HepG2 (cell line): Measurements from ENCODE around the gene FMNL2. TPM values are rescaled to one million over a fixed set of nuclear protein-coding genes. Genes with fewer than 3 reads are reported as not detected.

ENCODE experiments used
- ARNTL ChIP-seq: sonication (generic); formaldehyde crosslinking; IDR thresholded peaks from 2 replicates; pipeline ENCODE4 v1.4.0; 2020; ENCODE audit warnings: mild to moderate bottlenecking, missing genetic modification reagents
- ATM ChIP-seq: fragments of 450-650 bp; IDR thresholded peaks from 2 replicates; pipeline ENCODE4 v1.7.1; 2017; ENCODE audit warnings: mild to moderate bottlenecking, borderline replicate concordance
- FOXO4 ChIP-seq: sonication (generic); formaldehyde crosslinking; conservative IDR thresholded peaks from 2 replicates; pipeline ENCODE4 v1.8.1; 2023; ENCODE audit warnings: missing genetic modification reagents
- GPN1 ChIP-seq: sonication (generic); formaldehyde crosslinking; IDR thresholded peaks from 2 replicates; pipeline ENCODE4 v1.5.1; 2020; ENCODE audit warnings: missing genetic modification reagents, borderline replicate concordance
- LBX2 ChIP-seq: sonication (generic); formaldehyde crosslinking; IDR thresholded peaks from 2 replicates; pipeline ENCODE4 v1.5.0; 2020; ENCODE audit warnings: missing genetic modification reagents, mild to moderate bottlenecking, borderline replicate concordance
- MLLT10 ChIP-seq: sonication (generic); formaldehyde crosslinking; IDR thresholded peaks from 2 replicates; pipeline ENCODE4 v1.4.0; 2020; ENCODE audit warnings: missing genetic modification reagents
- NBN ChIP-seq: fragments of 450-650 bp; conservative IDR thresholded peaks from 2 replicates; pipeline ENCODE4 v1.6.1; 2017
- NR3C1 ChIP-seq: sonication (generic); formaldehyde crosslinking; IDR thresholded peaks from 2 replicates; pipeline ENCODE4 v1.4.0; 2020; ENCODE audit warnings: missing genetic modification reagents
- PAF1 ChIP-seq: IDR thresholded peaks from 2 replicates; pipeline ENCODE4 v1.6.1; 2016; ENCODE audit warnings: missing genetic modification reagents, missing compliant biosample characterization
- SMAD3 ChIP-seq: sonication (generic); formaldehyde crosslinking; IDR thresholded peaks from 2 replicates; pipeline ENCODE4 v1.4.0; 2020; ENCODE audit warnings: missing genetic modification reagents
- STAG1 ChIP-seq: sonication (generic); formaldehyde crosslinking; IDR thresholded peaks from 2 replicates; pipeline ENCODE4 v1.4.0; 2020; ENCODE audit warnings: missing genetic modification reagents
- ZBTB20 ChIP-seq: sonication (generic); formaldehyde crosslinking; IDR thresholded peaks from 2 replicates; pipeline ENCODE4 v1.8.1; 2023; ENCODE audit warnings: missing genetic modification reagents, low read depth, mild to moderate bottlenecking, borderline replicate concordance
- ZBTB3 ChIP-seq: sonication (generic); formaldehyde crosslinking; IDR thresholded peaks from 2 replicates; pipeline ENCODE4 v1.4.0; 2020; ENCODE audit warnings: low read depth, mild to moderate bottlenecking, moderate library complexity, missing genetic modification reagents, borderline replicate concordance
- ZBTB33 ChIP-seq: sonication (generic); formaldehyde crosslinking; IDR thresholded peaks from 2 replicates; pipeline ENCODE4 v1.4.0; 2020; ENCODE audit warnings: missing genetic modification reagents
- ZNF101 ChIP-seq: sonication (generic); formaldehyde crosslinking; IDR thresholded peaks from 2 replicates; pipeline ENCODE4 v1.4.0; 2020; ENCODE audit warnings: mild to moderate bottlenecking, low read depth, missing genetic modification reagents, borderline replicate concordance
- ZNF17 ChIP-seq: sonication (generic); formaldehyde crosslinking; IDR thresholded peaks from 2 replicates; pipeline ENCODE4 v1.5.0; 2020; ENCODE audit warnings: mild to moderate bottlenecking, missing genetic modification reagents
- ZNF33B ChIP-seq: sonication (generic); formaldehyde crosslinking; IDR thresholded peaks from 2 replicates; pipeline ENCODE4 v1.5.1; 2020; ENCODE audit warnings: mild to moderate bottlenecking, missing genetic modification reagents
- ZNF501 ChIP-seq: sonication (generic); formaldehyde crosslinking; IDR thresholded peaks from 2 replicates; pipeline ENCODE4 v1.5.1; 2020; ENCODE audit warnings: mild to moderate bottlenecking, moderate library complexity, missing genetic modification reagents
- ZNF564 ChIP-seq: sonication (generic); formaldehyde crosslinking; IDR thresholded peaks from 2 replicates; pipeline ENCODE4 v1.8.1; 2023; ENCODE audit warnings: mild to moderate bottlenecking, missing genetic modification reagents
- ZNF660 ChIP-seq: sonication (generic); formaldehyde crosslinking; IDR thresholded peaks from 2 replicates; pipeline ENCODE4 v1.5.1; 2020; ENCODE audit warnings: mild to moderate bottlenecking, low read depth, missing genetic modification reagents, borderline replicate concordance
- ZNF746 ChIP-seq: sonication (generic); formaldehyde crosslinking; IDR thresholded peaks from 2 replicates; pipeline ENCODE4 v1.8.0; 2022; ENCODE audit warnings: mild to moderate bottlenecking, missing genetic modification reagents
- ZNF770 ChIP-seq: sonication (generic); formaldehyde crosslinking; IDR thresholded peaks from 2 replicates; pipeline ENCODE4 v1.5.0; 2020; ENCODE audit warnings: mild to moderate bottlenecking, missing genetic modification reagents
- ZNF773 ChIP-seq: sonication (generic); formaldehyde crosslinking; IDR thresholded peaks from 2 replicates; pipeline ENCODE4 v1.4.0; 2020; ENCODE audit warnings: missing genetic modification reagents, borderline replicate concordance
- ZNF780A ChIP-seq: sonication (generic); formaldehyde crosslinking; IDR thresholded peaks from 2 replicates; pipeline ENCODE4 v1.8.0; 2022; ENCODE audit warnings: mild to moderate bottlenecking, missing genetic modification reagents, moderate library complexity
- ZNF841 ChIP-seq: sonication (generic); formaldehyde crosslinking; IDR thresholded peaks from 2 replicates; pipeline ENCODE4 v1.8.1; 2023; ENCODE audit warnings: missing genetic modification reagents, borderline replicate concordance
- polyA plus RNA-seq, 8 experiments: library from polyadenylated mRNA; depleted of rRNA in 3 of 8; stranded (reverse) in 7 of 8; unstranded in 1 of 8; fragments of >200 nt; fragmentation: Illumina TruSeq in 4 of 8; extraction: Trizol in 4 of 8; gene quantifications; 2 replicates each; pipeline versions ENCODE4 v1.2.1 to v1.2.3, GENCODE V29; 2011 to 2016; ENCODE audit warnings: low read depth in 4 of 8, missing spikeins in 1 of 8, mixed read lengths in 1 of 8; ENCODE audit not compliant: insufficient read depth in 1 of 8
- total RNA-seq, 5 experiments: library from RNA; depleted of rRNA; stranded (reverse); fragments of >200 nt; fragmentation: Illumina TruSeq; extraction: Trizol; gene quantifications; 2 replicates each; pipeline ENCODE4 v1.2.3, GENCODE V29; 2016; ENCODE audit warnings: low read depth in 1 of 5

The FMNL2 gene
- total and polyA plus RNA-seq, 2 of the 13 experiments (the other 11 are each of a cell fraction or from before 2014, with no cell fraction given): 66.5 to 67.7 TPM

- TF ChIP-seq ZNF770 (CRISPR knock-in tag): no peak
- TF ChIP-seq ZBTB3: no peak
- TF ChIP-seq ZNF501 (CRISPR knock-in tag): no peak
- TF ChIP-seq ZNF773 (CRISPR knock-in tag): no peak
- TF ChIP-seq ZNF746 (CRISPR knock-in tag): no peak
- no peak for TF ChIP-seq FOXO4 (CRISPR knock-in tag)
- TF ChIP-seq GPN1 (CRISPR knock-in tag): no peak
- no peak for TF ChIP-seq ZNF101 (CRISPR knock-in tag)
- 0 out of 2 replicates have a peak, but pooled peaks have one; percentile 12 for TF ChIP-seq ZBTB33 (CRISPR knock-in tag)
- no peak for TF ChIP-seq ZNF564
- TF ChIP-seq STAG1 (CRISPR knock-in tag): peak; percentile 22; the same call in 1 of the 2 replicates
- TF ChIP-seq ZNF17 (CRISPR knock-in tag): no peak
- no peak for TF ChIP-seq ZNF33B (CRISPR knock-in tag)
- TF ChIP-seq ZNF841 (CRISPR knock-in tag): no peak
- no peak for TF ChIP-seq ARNTL
- no peak for TF ChIP-seq ATM
- TF ChIP-seq ZBTB20 (CRISPR knock-in tag): peak; percentile 55; the same call in 1 of the 2 replicates
- no peak for TF ChIP-seq NR3C1
- no peak for TF ChIP-seq NBN
- TF ChIP-seq SMAD3 (CRISPR knock-in tag): 0 out of 2 replicates have a peak, but pooled peaks have one; percentile 16
- TF ChIP-seq PAF1 (CRISPR knock-in tag): no peak
- TF ChIP-seq ZNF660: no peak
- TF ChIP-seq LBX2: no peak
- no peak for TF ChIP-seq MLLT10 (CRISPR knock-in tag)
- no peak for TF ChIP-seq ZNF780A
These were observed 147.1 kb downstream of the FMNL2 start (continued) for GRCh38 chr2:152481881-152482583.
